ENCODE data around the gene GPT2.

GPT2 gene

GRCh38 chr16:46950009-46950408 lies 65.8 kb downstream of the GPT2 start:
- DNase-seq (ENCODE audit: low read depth): no peak
- in situ Hi-C loops (cut with HindIII; ENCODE audit: low sequenced_read_pairs): loop anchor here (10.0 to 25.0 kb wide), 3 partner anchors 85 to 1687 kb away; partner anchors contain the start of gene ABCC12
- no peak overlapping the region for H3K4me3 ChIP-seq (ENCODE audit: low read depth, low read length)
- TF ChIP-seq CTCF (IDR thresholded peaks at IDR 0.05; ENCODE audit: low read depth, low read length, missing control alignments): no peak

- no peak overlapping the region for H3K4me3 ChIP-seq (ENCODE audit: low read depth, low read length)
- no peak for DNase-seq (ENCODE audit: low read depth)
- TF ChIP-seq CTCF (IDR thresholded peaks at IDR 0.05; ENCODE audit: low read depth, low read length, missing control alignments): no peak
- in situ Hi-C loops (cut with HindIII; ENCODE audit: low sequenced_read_pairs): loop anchor here (10.0 to 25.0 kb wide), 3 partner anchors 90 to 1683 kb away; partner anchors contain the start of gene ABCC12
These were observed 70.4 kb downstream of the GPT2 start for GRCh38 chr16:46954562-46954961.

- H3K4me3 ChIP-seq (ENCODE audit: low read depth, low read length): no peak overlapping the region
- TF ChIP-seq CTCF (IDR thresholded peaks at IDR 0.05; ENCODE audit: low read depth, low read length, missing control alignments): no peak
- in situ Hi-C loops (cut with HindIII; ENCODE audit: low sequenced_read_pairs): loop anchor here (25.0 kb wide), 2 partner anchors 1201 to 1676 kb away; partner anchors contain the start of gene ABCC12
- no peak for DNase-seq (ENCODE audit: low read depth)
These were observed 77.5 kb downstream of the GPT2 start for GRCh38 chr16:46961373-46962353.

- no peak for TF ChIP-seq CTCF (IDR thresholded peaks at IDR 0.05; ENCODE audit: low read depth, low read length, missing control alignments)
- DNase-seq (ENCODE audit: low read depth): no peak
- in situ Hi-C loops (cut with HindIII; ENCODE audit: low sequenced_read_pairs): loop anchor here (25.0 kb wide), 2 partner anchors 1200 to 1675 kb away; partner anchors contain the start of gene ABCC12
- no peak overlapping the region for H3K4me3 ChIP-seq (ENCODE audit: low read depth, low read length)
These were observed 78.5 kb downstream of the GPT2 start for GRCh38 chr16:46962629-46963028.

- TF ChIP-seq CTCF (IDR thresholded peaks at IDR 0.05; ENCODE audit: low read depth, low read length, missing control alignments): no peak
- in situ Hi-C loops (cut with HindIII; ENCODE audit: low sequenced_read_pairs): loop anchor here (25.0 kb wide), 2 partner anchors 1194 to 1669 kb away; partner anchors contain the start of gene ABCC12
- H3K4me3 ChIP-seq (ENCODE audit: low read depth, low read length): no peak overlapping the region
- DNase-seq (ENCODE audit: low read depth): no peak
These were observed 83.9 kb downstream of the GPT2 start for GRCh38 chr16:46968063-46968435.

GRCh38 chr16:46970089-46970488 lies 85.9 kb downstream of the GPT2 start:
- in situ Hi-C loops (cut with HindIII; ENCODE audit: low sequenced_read_pairs): loop anchor here (25.0 kb wide), 2 partner anchors 1192 to 1667 kb away; partner anchors contain the start of gene ABCC12
- no peak overlapping the region for H3K4me3 ChIP-seq (ENCODE audit: low read depth, low read length)
- no peak for TF ChIP-seq CTCF (IDR thresholded peaks at IDR 0.05; ENCODE audit: low read depth, low read length, missing control alignments)
- DNase-seq (ENCODE audit: low read depth): no peak

All from astrocyte of the cerebellum (primary cell).